A172 (cell line): ENCODE results near the gene TYRP1. TPM values are rescaled to one million over a fixed set of nuclear protein-coding genes. Genes with fewer than 3 reads are reported as not detected.
A peak's percentile ranks its signal among the peaks of the same experiment; 100 is the strongest.

Source experiments
- DNase-seq: peaks from one replicate; pipeline ENCODE4 v3.0.0-alpha.2; 2015; ENCODE audit warnings: low spot score
- total RNA-seq: library from RNA; depleted of rRNA; stranded (reverse); fragments of >200 nt; shearing (Covaris generic); gene quantifications from 2 replicates; pipeline ENCODE4 v1.2.3, GENCODE V29; 2014

TYRP1 gene
- total RNA-seq, 1 experiment from 2014 or later, result 2.4 TPM

- DNase-seq, result no peak
These were observed 4.5 kb downstream of the TYRP1 start for GRCh38 chr9:12697719-12698118.

GRCh38 chr9:12698266-12698665 lies 5.1 kb downstream of the TYRP1 start:
- no peak for DNase-seq

GRCh38 chr9:12698986-12699385 lies 5.8 kb downstream of the TYRP1 start:
- no peak for DNase-seq

- no peak for DNase-seq
These were observed 6.3 kb downstream of the TYRP1 start for GRCh38 chr9:12699529-12699928.

GRCh38 chr9:12701126-12701525 lies 7.9 kb downstream of the TYRP1 start:
- no peak for DNase-seq

- peak; percentile 72 for DNase-seq
These were observed 9.1 kb downstream of the TYRP1 start for GRCh38 chr9:12702160-12702758.

- DNase-seq, result no peak
These were observed 10.8 kb downstream of the TYRP1 start for GRCh38 chr9:12703996-12704395.

GRCh38 chr9:12705738-12706391 lies 12.7 kb downstream of the TYRP1 start:
- DNase-seq, result no peak

GRCh38 chr9:12708562-12709298 lies 15.5 kb downstream of the TYRP1 start:
- peak; percentile 75 for DNase-seq

- DNase-seq, result no peak
These were observed 19.3 kb downstream of the TYRP1 start for GRCh38 chr9:12712532-12712931.

GRCh38 chr9:12715268-12715667 lies 22.1 kb downstream of the TYRP1 start:
- DNase-seq, result no peak

- no peak for DNase-seq
These were observed 23.8 kb downstream of the TYRP1 start for GRCh38 chr9:12716823-12717600.

GRCh38 chr9:12717907-12718306 lies 24.7 kb downstream of the TYRP1 start:
- DNase-seq, result no peak

GRCh38 chr9:12718482-12719026 lies 25.4 kb downstream of the TYRP1 start:
- DNase-seq, result no peak

- DNase-seq, result peak; percentile 21
These were observed 26.2 kb downstream of the TYRP1 start for GRCh38 chr9:12719431-12719830.

GRCh38 chr9:12720551-12720950 lies 27.4 kb downstream of the TYRP1 start:
- no peak for DNase-seq

GRCh38 chr9:12722131-12722530 lies 28.9 kb downstream of the TYRP1 start:
- no peak for DNase-seq

- DNase-seq, result no peak
These were observed 30.3 kb downstream of the TYRP1 start for GRCh38 chr9:12723409-12724028.

- no peak for DNase-seq
These were observed 33.6 kb downstream of the TYRP1 start for GRCh38 chr9:12726795-12727194.

GRCh38 chr9:12730198-12730597 lies 37.0 kb downstream of the TYRP1 start:
- DNase-seq, result no peak

- no peak for DNase-seq
These were observed 37.7 kb downstream of the TYRP1 start for GRCh38 chr9:12730927-12731326.

- DNase-seq, result no peak
These were observed 39.8 kb downstream of the TYRP1 start for GRCh38 chr9:12732971-12733370.
